AG08396 (cell line): ENCODE results near the gene MAP3K7CL.

ENCODE experiments used
- DNase-seq: peaks from one replicate; pipeline ENCODE4 v3.0.0; 2012; ENCODE audit warnings: low spot score, mixed read lengths

The MAP3K7CL gene

GRCh38 chr21:29195981-29196669, 65.7 kb downstream of the MAP3K7CL start:
- DNase-seq, result peak; percentile 73

- DNase-seq, result no peak
These were observed 66.3 kb downstream of the MAP3K7CL start for GRCh38 chr21:29196670-29197191.

- no peak for DNase-seq
These were observed 70.7 kb downstream of the MAP3K7CL start for GRCh38 chr21:29201186-29201585.

GRCh38 chr21:29205009-29205408, 74.6 kb downstream of the MAP3K7CL start:
- no peak for DNase-seq

GRCh38 chr21:29205988-29206387, 75.5 kb downstream of the MAP3K7CL start:
- DNase-seq, result no peak

GRCh38 chr21:29206445-29206844, 76.0 kb downstream of the MAP3K7CL start:
- DNase-seq, result no peak

- no peak for DNase-seq
These were observed 76.8 kb downstream of the MAP3K7CL start for GRCh38 chr21:29207201-29207600.

GRCh38 chr21:29208044-29208681, 77.7 kb downstream of the MAP3K7CL start:
- DNase-seq, result no peak

GRCh38 chr21:29208682-29209059, 78.2 kb downstream of the MAP3K7CL start:
- no peak for DNase-seq

- no peak for DNase-seq
These were observed 79.3 kb downstream of the MAP3K7CL start for GRCh38 chr21:29209696-29210095.

GRCh38 chr21:29211205-29211604, 80.8 kb downstream of the MAP3K7CL start:
- no peak for DNase-seq

GRCh38 chr21:29212446-29212845, 82.0 kb downstream of the MAP3K7CL start:
- no peak for DNase-seq

GRCh38 chr21:29213513-29214385, 83.3 kb downstream of the MAP3K7CL start:
- no peak for DNase-seq

- DNase-seq, result no peak
These were observed 85.3 kb downstream of the MAP3K7CL start for GRCh38 chr21:29215709-29216108.

GRCh38 chr21:29217818-29218291, 87.4 kb downstream of the MAP3K7CL start:
- DNase-seq, result peak; percentile 47

GRCh38 chr21:29218749-29219148, 88.3 kb downstream of the MAP3K7CL start:
- DNase-seq, result no peak

- no peak for DNase-seq
These were observed 88.8 kb downstream of the MAP3K7CL start for GRCh38 chr21:29219165-29219770.

GRCh38 chr21:29221253-29221744, 90.9 kb downstream of the MAP3K7CL start:
- no peak for DNase-seq

GRCh38 chr21:29224006-29224405, 93.6 kb downstream of the MAP3K7CL start:
- no peak for DNase-seq
